ENCODE measurements around the gene TNFSF18.

- TF ChIP-seq POLR2A (IDR thresholded peaks at IDR 0.05; ENCODE audit: low read length) (no peak), GATA1 (IDR thresholded peaks at IDR 0.05; ENCODE audit: low read depth, low read length) (no peak)
Measured at GRCh38 chr1:173012126-173012525, 38.6 kb downstream of the TNFSF18 start.

Data from erythroblast (primary cell).